Islet precursor cell (in vitro differentiated cells): ENCODE data around the gene NMRK1.

Source experiments
- DNase-seq: peaks from one replicate; pipeline ENCODE4 v3.0.0-alpha.2; 2018

Gene NMRK1

DNA sequence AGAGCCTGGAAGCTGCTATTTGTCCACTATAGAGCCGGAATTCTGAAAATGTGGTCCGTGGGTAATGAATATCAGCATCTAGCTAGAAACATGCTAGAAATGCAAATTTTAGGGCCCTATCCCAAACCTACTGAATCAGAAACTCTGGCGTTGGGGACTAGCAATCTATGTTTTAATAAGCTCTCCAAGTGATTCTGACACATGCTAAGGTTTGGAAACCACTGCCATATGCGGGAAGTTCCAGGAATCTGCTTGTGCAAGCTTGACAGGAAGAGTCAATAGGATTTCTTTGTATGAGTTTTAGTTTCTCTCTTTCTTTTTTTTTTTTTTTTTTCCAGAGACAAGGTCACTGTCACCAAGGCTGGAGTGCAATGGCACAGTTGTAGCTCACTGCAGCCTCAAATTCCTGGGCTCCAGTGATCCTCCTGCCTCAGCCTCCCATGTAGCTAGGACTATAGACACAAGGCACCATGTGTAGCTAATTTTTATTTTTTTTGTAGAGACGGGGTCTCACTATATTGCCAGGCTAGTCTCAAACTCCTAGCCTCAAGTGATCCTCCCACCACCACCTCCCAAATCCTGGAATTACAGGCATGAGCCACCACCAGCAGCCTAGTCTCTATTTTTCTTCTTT, 33.5 kb downstream of the NMRK1 start:
- no peak for DNase-seq

DNA sequence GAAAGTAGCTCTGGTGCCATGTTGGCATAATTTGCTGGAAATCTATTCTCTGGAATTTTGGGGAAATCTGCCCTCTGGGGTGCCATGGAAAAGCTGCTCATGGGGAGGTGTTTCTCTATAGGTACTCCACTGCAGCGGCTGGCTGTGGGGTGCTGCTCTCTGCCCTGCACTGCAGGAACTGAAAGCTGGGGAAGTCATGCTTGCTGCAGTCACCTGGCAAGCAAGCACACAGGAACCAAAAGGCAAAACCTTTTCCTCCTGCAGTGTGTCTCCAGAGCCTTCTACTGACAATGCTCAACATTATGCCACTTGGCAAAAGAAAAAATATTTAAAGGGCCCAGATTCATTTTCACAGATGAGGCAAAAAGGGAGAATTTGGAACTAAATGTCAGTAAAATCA, 34.1 kb downstream of the NMRK1 start:
- no peak for DNase-seq

DNA sequence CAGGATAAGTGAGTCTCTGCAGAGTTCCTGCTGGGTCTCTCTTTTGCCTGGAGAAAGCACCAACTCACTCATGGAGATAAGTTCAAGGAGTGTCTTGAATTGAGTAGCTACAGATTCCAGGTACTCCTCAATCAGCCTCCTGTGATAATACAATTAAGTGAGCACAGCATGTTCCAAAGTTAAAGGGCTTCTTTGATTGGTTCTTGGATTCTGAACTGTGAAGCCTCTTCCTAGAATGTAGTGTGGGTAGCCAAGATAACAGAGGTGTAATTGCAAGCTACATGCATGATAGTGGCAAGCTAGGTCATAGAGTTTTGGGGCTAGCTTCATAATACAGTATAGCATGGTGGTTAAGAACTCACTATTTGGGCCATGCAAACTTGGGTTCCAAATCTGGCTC, 36.7 kb downstream of the NMRK1 start:
- no peak for DNase-seq

DNA sequence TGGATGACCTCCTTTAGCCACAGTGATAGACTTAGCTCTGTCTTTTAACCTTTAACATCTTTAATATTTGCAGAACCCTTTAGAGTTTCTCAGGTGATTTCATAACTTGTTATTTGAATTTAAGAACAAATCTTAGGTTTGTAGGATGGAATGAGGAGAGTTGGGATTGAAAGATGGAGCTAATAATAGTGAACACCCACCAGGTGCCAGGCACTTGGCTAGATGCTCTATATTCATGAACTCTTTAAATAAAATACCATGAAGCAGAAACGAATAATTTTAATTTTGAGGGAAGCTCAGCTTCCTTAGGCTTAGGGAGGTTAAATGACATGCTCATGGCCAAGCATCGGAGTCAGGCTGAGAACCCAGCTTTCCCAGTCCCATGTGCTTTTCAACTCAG, 40.4 kb downstream of the NMRK1 start:
- no peak for DNase-seq

DNA sequence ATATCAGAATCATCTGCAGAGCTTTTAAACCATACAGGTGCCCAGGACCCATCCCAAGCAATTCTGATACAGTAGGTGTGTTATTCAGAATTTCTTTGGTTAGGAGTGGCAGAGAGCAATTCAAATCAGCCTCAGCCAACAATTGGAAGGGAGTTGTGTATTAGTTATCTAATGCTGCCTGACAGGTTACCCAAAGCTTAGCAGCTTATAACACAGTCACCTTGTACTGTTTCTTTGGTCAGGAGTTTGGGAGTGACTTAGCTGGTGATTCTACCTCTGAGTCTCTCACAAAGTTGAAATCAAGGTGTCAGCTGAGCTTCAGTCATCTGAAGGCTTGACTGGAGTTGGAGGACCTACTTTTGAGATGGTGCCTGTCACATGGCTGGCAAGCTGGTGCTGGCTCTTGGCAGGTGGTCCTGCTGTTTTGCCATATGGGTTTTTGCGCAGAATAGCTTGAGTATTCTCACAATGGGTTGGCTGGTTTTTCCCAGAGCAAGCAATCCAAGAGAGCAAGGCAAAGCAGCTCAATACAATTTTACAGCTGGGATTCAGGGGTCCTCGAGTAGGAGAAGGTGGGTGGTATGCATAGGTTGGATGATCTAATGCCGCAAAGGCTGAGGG, 41.1 kb downstream of the NMRK1 start:
- DNase-seq, result no peak

DNA sequence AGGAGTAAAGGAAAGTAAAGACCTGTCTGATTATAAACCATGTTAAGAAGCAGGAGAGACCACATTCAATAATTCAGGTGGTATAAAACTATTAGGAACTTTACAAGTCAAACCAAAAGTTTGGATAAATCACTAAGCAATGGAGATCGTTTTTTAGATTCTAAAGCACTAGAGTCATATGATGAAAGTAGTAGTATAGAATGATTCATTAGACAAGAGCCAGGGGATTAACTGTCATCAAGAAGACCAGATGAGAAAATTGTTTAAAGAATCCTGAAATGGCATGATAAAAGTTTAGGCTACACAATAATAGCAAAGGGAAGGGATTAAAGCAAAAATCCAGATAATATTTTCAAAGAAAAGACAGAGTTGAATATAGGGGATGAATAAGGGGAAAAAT, 46.9 kb downstream of the NMRK1 start:
- no peak for DNase-seq

DNA sequence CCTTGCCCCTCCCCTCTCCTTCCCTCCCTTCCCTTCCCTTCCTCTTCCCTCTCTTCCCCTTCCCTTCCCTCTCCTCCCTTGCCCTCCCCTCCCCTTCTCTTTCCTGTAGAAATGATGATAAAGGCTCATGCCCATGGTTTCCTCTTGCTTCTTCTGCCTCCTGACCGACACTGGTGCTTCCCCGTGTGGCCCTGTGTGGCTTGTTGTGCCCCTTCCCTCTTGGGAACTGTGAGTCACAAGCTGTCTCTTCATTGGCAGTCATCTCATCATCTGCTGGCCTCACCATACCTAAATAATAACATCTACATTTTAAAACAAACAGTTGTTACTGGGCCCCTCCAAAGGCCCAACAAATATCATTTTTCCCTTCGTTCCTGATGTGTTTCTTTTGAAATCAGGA, 48.2 kb downstream of the NMRK1 start:
- DNase-seq, result no peak

DNA sequence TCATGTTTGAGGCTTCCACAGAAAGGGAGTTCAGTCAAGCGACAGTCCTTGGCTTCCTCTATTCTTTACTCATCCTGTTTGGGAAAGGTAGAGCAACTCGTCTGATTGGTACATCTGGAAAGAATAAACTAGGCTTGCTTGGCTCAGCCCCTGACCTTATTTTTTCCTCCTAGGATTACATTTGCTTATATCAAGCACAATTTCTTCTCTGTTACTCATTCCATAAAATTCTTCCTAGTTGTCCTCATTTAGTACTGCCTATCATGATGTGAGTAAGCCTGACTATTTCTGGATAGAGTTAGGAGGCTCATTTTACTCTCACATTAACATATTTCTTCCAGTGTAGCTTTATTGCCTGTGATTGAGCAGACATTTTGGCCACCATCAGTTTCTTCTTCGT, 48.9 kb downstream of the NMRK1 start:
- DNase-seq, result no peak

DNA sequence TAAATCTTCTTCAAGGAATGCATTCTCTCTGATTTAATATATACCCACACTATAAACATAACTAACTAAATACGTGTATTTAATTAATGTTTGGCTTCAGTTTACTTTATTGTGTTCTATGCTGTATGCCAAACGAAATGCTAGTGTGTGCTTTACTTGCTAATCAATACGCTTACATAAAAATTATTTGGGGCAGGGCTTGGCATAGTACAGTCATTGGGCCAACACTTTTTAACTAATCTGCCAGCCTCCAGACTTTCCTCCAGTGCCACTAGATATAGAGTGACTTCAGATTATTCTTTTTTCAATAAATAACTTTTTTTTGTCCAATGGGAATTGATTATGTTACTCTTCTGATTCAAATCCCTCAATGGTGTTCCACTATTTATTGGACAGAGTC, 51.2 kb downstream of the NMRK1 start:
- no peak for DNase-seq

DNA sequence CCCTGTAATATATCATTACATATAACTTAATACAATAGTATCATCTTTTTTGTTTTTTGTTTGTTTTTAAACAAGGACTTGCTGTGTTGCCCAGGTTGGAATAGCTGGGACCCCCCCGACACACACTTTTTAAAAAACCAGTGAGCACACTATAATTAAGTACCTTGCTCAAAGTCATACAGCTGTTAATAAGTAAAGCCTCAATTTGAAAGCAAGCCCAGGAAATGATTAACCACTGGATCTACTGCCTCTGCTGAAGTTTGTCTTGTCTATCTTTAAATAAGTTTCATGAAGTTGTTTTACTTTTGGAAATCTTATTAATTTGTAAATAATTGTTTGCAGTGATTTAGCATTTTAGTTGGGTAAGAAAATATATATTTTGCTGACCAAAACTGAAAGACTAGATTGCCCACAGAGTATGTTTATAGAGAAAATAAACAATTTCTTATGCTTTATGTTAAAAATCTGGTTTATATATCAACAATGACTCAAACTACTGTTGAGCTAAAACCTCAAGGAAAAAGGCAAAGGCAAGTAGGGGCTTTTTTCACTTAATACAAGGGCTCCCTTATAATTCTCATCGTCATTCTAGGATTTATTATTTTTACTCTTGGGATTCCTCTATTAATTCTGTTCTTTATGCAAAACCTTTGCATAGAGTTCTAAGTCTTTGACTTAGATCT, 54.0 kb downstream of the NMRK1 start:
- no peak for DNase-seq

DNA sequence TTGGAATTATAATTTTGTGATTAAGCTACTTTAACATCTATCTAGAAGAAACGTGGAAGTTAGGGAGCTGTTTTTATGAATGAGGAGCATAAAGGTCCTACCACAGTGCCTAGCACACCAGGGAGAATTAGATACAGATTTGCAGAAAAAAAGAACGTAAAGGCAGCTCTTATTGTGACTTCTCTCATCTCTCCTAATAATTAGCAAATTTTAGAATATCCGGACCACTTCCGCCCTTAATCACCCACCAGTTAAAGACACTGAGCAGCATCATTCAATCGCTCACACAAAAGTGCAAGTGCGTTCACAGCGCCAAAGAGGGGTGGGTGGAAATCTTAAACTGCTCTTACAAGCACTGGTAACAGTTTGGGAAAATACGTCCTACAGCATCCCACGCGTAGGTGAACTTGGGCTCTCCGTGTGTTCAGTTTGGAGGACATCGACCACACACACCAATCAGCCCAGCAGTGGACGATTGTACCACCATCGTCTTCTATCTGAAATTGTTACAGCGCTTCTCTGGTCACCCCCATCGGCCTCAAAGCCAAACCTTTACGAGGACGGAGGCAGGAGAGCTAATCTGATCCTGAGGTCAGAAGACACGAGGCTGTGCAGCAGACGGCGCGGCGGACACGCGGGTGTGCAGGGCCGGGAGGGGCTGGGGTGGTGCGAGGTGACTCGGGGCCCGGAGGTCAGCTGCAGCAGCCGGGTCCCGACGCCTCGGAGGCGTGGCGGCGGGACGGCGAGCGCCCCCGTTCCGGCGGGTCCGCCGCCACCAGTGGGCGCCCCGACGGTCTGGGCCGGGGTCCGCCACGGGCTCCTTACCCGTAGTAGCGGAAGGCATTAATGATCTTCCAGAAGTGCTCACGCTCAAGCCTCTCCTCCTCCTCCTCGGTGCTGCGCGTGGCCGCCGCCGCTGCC, 60.5 kb downstream of the NMRK1 start:
- DNase-seq, result peak; percentile 79

DNA sequence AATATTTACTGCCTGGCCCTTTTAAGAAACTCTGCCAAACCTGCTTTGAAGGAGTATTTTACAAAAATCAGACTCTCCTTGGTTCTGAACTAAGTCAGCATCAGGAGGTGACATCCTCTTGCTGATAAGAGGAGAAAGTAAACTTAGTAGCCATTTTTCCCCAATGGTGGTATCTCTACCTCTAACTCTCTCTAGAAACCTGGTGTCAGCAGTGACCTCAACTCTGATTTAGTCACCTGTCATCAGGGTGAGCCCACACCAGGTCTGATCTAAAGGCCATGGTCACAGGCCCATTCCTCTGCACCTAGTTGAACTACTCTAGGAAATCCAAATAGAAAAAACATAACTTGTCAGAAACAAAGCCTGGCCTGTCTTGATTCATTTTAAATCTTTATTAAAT, 64.1 kb downstream of the NMRK1 start:
- DNase-seq, result no peak

DNA sequence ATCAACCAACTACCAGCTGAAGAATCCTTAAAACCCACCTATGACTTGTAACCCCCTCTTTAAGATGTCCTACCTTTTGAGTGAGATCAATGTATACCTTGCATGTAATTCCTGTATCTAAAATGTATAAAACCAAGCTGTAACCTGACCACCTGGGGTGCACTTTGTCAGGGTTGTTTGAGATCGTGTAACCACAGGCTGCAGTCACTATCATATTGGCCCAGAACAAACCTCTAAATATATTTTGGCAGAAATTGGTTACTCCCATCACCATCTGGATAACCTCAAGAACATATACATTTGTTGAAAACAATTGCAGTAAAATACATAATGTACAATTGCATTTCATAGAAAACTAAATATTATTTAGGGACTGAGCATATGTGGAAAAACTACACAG, 68.3 kb downstream of the NMRK1 start:
- DNase-seq, result no peak

DNA sequence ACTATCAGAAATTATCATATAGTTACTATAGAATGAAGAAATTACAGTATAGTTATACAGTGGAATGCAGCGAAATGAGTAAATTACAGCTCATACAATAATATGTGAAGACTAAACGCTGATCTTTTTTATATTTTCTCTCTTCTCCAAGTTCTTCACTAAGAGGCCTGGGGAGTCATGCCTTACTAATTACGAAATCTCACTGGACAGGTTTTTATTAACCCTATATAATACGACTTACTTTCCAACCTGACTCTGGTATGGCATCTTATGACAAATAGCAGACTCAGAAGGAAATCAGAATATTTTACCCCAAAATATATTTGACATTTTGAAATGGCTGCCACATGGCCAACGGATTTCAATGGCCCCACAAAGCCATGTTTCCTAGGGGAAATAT, 68.9 kb downstream of the NMRK1 start:
- no peak for DNase-seq

DNA sequence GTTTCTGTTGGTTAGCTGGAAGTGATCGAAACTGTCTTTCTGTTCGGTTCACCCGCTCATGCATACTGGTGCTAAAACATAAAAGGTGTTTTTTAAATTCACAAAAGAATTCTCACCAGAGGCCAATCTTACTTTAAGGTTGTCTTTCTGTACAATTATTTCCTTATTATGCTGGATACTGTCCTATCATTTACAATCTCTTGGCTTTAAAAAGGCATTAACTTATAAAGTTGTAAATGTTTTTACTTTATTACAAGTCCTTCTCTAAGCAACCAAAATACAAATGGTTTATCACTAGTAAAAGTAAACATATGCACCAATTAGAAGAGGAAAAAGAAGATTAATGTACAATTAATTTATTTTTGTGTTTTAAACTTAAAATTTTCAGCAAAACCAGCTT, 70.6 kb downstream of the NMRK1 start:
- no peak for DNase-seq

DNA sequence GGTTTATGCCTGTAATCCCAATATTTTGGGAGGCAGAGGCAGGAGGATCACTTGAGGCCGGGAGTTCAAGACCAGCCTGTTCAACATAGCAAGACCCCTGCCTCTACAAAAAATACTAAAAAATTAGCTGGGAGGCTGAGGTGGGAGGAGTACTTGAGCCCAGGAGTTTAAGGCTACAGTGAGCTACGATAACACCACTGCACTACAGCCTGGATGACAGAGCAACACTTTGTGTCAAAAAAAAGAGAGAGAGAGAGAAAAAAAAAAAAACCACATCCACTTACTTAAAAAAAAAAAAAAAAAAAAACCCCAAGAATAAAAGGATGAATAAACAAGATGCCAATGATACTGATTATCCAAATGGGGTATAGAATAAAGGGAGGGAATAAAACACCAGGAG, 74.2 kb downstream of the NMRK1 start:
- no peak for DNase-seq
